Smooth muscle cell (in vitro differentiated cells): Measurements from ENCODE around the gene NKG7. TPM values are rescaled to one million over a fixed set of nuclear protein-coding genes. Genes with fewer than 3 reads are reported as not detected.

Source experiments
- DNase-seq: peaks from one replicate; lab custom pipeline; 2025; ENCODE audit not compliant: unreplicated experiment; lab: John Stamatoyannopoulos, UW
- H2AFZ ChIP-seq: fragments of 200-600 bp; sonication (generic); 2 replicates; pipeline ENCODE4 v1.6.0; 2016; ENCODE audit warnings: antibody characterized with exemption, low read depth, mild to moderate bottlenecking
- H3F3A ChIP-seq: fragments of 200-600 bp; sonication (generic); 2 replicates; pipeline ENCODE4 v1.6.0; 2017; ENCODE audit warnings: antibody characterized with exemption, low read depth
- H3K27ac ChIP-seq: fragments of 200-600 bp; sonication (generic); 2 replicates; pipeline ENCODE4 v1.5.1; 2016; ENCODE audit warnings: low read depth, mild to moderate bottlenecking
- H3K27me3 ChIP-seq: fragments of 200-600 bp; sonication (generic); 2 replicates; pipeline ENCODE4 v1.6.1; 2016; ENCODE audit warnings: low read depth, mild to moderate bottlenecking
- H3K36me3 ChIP-seq: fragments of 200-600 bp; sonication (generic); 2 replicates; pipeline ENCODE4 v1.5.1; 2016; ENCODE audit warnings: low read depth
- H3K4me1 ChIP-seq: fragments of 200-600 bp; sonication (generic); 2 replicates; pipeline ENCODE4 v1.5.1; 2016; ENCODE audit warnings: low read depth
- H3K4me2 ChIP-seq: fragments of 200-600 bp; sonication (generic); 2 replicates; pipeline ENCODE4 v1.6.0; 2016; ENCODE audit warnings: mild to moderate bottlenecking
- H3K4me3 ChIP-seq: fragments of 200-600 bp; sonication (generic); 2 replicates; pipeline ENCODE4 v1.5.1; 2016; ENCODE audit warnings: mild to moderate bottlenecking
- H3K79me2 ChIP-seq: fragments of 200-600 bp; sonication (generic); 2 replicates; pipeline ENCODE4 v1.6.0; 2016; ENCODE audit warnings: low read depth, mild to moderate bottlenecking
- H3K9ac ChIP-seq: fragments of 200-600 bp; sonication (generic); 2 replicates; pipeline ENCODE4 v1.6.0; 2016; ENCODE audit warnings: low read depth
- H3K9me3 ChIP-seq: fragments of 200-600 bp; sonication (generic); replicated peaks from 2 replicates; pipeline ENCODE4 v1.5.1; 2016; ENCODE audit warnings: low read depth
- H4K20me1 ChIP-seq: fragments of 200-600 bp; sonication (generic); 2 replicates; pipeline ENCODE4 v1.6.0; 2016; ENCODE audit warnings: low read depth
- WGBS: methylation state at CpG from one replicate; pipeline ENCODE4 v1.1.7; 2016; ENCODE audit warnings: low lambda C conversion rate; 5-methylcytosine and 5-hydroxymethylcytosine counted together
- polyA plus RNA-seq: library from polyadenylated mRNA; unstranded; fragments of >200 nt; fragmentation: Nextera tagmentation; extraction: Ambion mirVana; gene quantifications from 2 replicates; pipeline ENCODE4 v1.2.1, GENCODE V29; 2016
- total RNA-seq: library from RNA; depleted of rRNA; stranded (reverse); fragments of >200 nt; gene quantifications from 2 replicates; pipeline ENCODE4 v1.2.3, GENCODE V29; 2014
- TF ChIP-seq, protein P1 (sequence below): fragments of 200-600 bp; sonication (generic); IDR thresholded peaks from 2 replicates; pipeline ENCODE4 v1.5.1; 2017; ENCODE audit warnings: borderline replicate concordance, mild to moderate bottlenecking, antibody characterized with exemption; ENCODE audit not compliant: insufficient read depth, poor library complexity, severe bottlenecking

The NKG7 gene
- total and polyA plus RNA-seq, 2 experiments from 2014 or later, result not detected

DNA sequence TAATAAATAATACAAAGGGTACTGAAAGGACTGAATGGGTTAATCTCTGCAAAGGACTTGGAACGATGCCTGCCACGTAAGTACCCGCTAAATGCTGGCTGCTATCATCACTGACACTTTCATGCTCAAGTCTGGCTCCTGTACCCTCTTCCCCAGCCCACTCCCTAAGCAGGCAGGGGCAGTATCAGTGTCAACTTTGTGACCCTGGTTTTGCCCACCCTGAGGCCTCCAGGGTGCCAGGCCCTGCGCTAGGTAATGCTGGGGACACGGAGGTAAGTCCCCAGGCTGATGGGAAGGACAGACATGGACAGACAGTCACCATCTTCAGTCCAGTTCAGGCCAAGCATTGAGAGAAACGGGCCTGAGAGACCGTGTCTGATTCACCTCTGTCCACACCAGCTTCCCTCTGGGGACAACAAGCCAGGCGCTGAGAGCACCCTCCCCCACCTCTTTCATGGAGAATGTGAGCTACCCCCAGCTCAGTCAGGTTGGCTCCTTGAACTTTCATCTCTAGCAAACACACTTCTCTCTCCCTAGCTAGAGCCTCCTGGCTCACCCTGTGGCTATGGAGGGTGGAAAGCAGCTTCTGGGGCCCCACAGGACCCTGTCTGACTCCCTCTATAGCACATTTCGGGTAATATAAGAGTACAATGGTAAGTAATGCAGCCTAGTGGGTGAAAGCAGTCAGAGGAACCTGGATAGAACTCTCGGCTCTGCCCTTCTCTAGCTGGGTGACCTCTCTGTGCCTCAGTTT is 7.1 kb downstream of the NKG7 start:
- peaks cover 22% of the 10 kb centered on the region for H3K4me1 ChIP-seq
- WGBS, result 22% methylated on average over 10 of the region's 10 CpGs

GRCh38 chr19:51364200-51365106 is 8.0 kb downstream of the NKG7 start:
- Histone ChIP-seq H3K4me1 (peaks cover 22% of the 10 kb centered on the region), H3K36me3 (no peaks in the 10 kb centered on the region), H3K9ac (no peak overlapping the region), H2AFZ (no peak overlapping the region), H3F3A (peaks cover 6% of the 10 kb centered on the region), H3K27ac (no peak overlapping the region), H3K4me3 (peak overlapping the region; percentile 93), H3K79me2 (no peaks in the 10 kb centered on the region), H4K20me1 (no peaks in the 10 kb centered on the region), H3K4me2 (peak overlapping the region; percentile 100), H3K27me3 (no peaks in the 10 kb centered on the region), H3K9me3 (no peaks in the 10 kb centered on the region)
- TF ChIP-seq, protein P1, sequence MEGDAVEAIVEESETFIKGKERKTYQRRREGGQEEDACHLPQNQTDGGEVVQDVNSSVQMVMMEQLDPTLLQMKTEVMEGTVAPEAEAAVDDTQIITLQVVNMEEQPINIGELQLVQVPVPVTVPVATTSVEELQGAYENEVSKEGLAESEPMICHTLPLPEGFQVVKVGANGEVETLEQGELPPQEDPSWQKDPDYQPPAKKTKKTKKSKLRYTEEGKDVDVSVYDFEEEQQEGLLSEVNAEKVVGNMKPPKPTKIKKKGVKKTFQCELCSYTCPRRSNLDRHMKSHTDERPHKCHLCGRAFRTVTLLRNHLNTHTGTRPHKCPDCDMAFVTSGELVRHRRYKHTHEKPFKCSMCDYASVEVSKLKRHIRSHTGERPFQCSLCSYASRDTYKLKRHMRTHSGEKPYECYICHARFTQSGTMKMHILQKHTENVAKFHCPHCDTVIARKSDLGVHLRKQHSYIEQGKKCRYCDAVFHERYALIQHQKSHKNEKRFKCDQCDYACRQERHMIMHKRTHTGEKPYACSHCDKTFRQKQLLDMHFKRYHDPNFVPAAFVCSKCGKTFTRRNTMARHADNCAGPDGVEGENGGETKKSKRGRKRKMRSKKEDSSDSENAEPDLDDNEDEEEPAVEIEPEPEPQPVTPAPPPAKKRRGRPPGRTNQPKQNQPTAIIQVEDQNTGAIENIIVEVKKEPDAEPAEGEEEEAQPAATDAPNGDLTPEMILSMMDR, result no peak
- 86% methylated on average over 15 of the region's 15 CpGs for WGBS
- DNase-seq, result no peak

More for the DNA sequence above, 7.1 kb downstream of the NKG7 start:
- H3K9me3 ChIP-seq, result no peaks in the 10 kb centered on the region
- no peaks in the 10 kb centered on the region for H3F3A ChIP-seq
- no peaks in the 10 kb centered on the region for H3K79me2 ChIP-seq
- peak overlapping the region; percentile 100 for H3K4me2 ChIP-seq
- peak overlapping the region; percentile 93 for H3K4me3 ChIP-seq
- H3K27ac ChIP-seq, result peak overlapping the region; percentile 58
- no peaks in the 10 kb centered on the region for H3K27me3 ChIP-seq
- no peaks in the 10 kb centered on the region for H4K20me1 ChIP-seq
- H2AFZ ChIP-seq, result peak overlapping the region; percentile 89
- DNase-seq, result no peak
- H3K36me3 ChIP-seq, result no peaks in the 10 kb centered on the region
- H3K9ac ChIP-seq, result peak overlapping the region; percentile 87
- TF ChIP-seq, protein P1, result no peak

DNA sequence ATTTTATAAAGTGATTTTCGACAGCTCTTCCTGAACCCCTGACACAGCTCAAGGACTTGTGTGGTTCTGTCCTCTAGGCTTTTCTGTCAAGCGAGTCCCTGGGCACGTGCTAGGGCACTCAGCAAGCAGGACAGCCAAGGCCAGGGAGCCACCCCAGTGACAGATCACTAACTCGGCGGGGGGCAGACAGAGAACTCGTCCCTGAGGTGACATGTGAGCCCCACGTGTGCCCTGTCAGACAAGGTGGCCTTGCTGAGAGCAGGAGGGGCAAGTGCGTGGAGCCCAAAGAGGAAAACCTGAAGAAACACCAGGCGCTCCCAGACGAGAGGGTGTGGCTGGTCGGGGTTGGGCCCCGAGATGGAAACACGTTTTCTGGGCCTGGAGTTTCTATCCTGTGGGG is 11.2 kb downstream of the NKG7 start:
- H3K4me1 ChIP-seq, result peaks cover 10% of the 10 kb centered on the region
- H3K4me3 ChIP-seq, result no peak overlapping the region
- no peaks in the 10 kb centered on the region for H3K36me3 ChIP-seq
- H3K9me3 ChIP-seq, result no peaks in the 10 kb centered on the region
- H3K79me2 ChIP-seq, result no peaks in the 10 kb centered on the region
- H3K9ac ChIP-seq, result no peak overlapping the region
- no peak for DNase-seq
- H3F3A ChIP-seq, result peaks cover 7% of the 10 kb centered on the region
- H2AFZ ChIP-seq, result no peak overlapping the region
- no peaks in the 10 kb centered on the region for H3K27me3 ChIP-seq
- TF ChIP-seq, protein P1, result no peak
- WGBS, result 96% methylated on average over 13 of the region's 13 CpGs
- H4K20me1 ChIP-seq, result peaks cover 2% of the 10 kb centered on the region
- H3K4me2 ChIP-seq, result no peak overlapping the region
- H3K27ac ChIP-seq, result no peak overlapping the region
